ENCODE measurements around the gene SLC22A13.

The SLC22A13 gene

GRCh38 chr3:38224357-38224756 is 41.3 kb upstream of the SLC22A13 start:
- H3K36me3 ChIP-seq (ENCODE audit: control insufficient read depth, insufficient read depth, low read length), result no peaks in the 10 kb centered on the region
- H3K79me2 ChIP-seq, result no peaks in the 10 kb centered on the region
- no peak for TF ChIP-seq CTCF (IDR thresholded peaks at IDR 0.05)
- no peak overlapping the region for H3K4me3 ChIP-seq (ENCODE audit: low read depth, low read length)
- H3K4me2 ChIP-seq (ENCODE audit: low read length), result no peak overlapping the region
- no peaks in the 10 kb centered on the region for H3K9me3 ChIP-seq (ENCODE audit: control insufficient read depth, low read length)
- no peak overlapping the region for H3K9ac ChIP-seq
- H3K27ac ChIP-seq, result no peak overlapping the region
- no peaks in the 10 kb centered on the region for H3K27me3 ChIP-seq (ENCODE audit: control insufficient read depth, insufficient read depth, low read length)
- H3K4me1 ChIP-seq, result no peaks in the 10 kb centered on the region
- H2AFZ ChIP-seq, result no peak overlapping the region

- no peak overlapping the region for H3K4me3 ChIP-seq (ENCODE audit: low read depth, low read length)
- H3K9ac ChIP-seq, result no peak overlapping the region
- H3K36me3 ChIP-seq (ENCODE audit: control insufficient read depth, insufficient read depth, low read length), result no peaks in the 10 kb centered on the region
- H3K4me2 ChIP-seq (ENCODE audit: low read length), result no peak overlapping the region
- H3K27ac ChIP-seq, result no peak overlapping the region
- no peak overlapping the region for H2AFZ ChIP-seq
- no peaks in the 10 kb centered on the region for H3K79me2 ChIP-seq
- no peak for TF ChIP-seq CTCF (IDR thresholded peaks at IDR 0.05)
- no peaks in the 10 kb centered on the region for H3K9me3 ChIP-seq (ENCODE audit: control insufficient read depth, low read length)
- no peaks in the 10 kb centered on the region for H3K4me1 ChIP-seq
- no peaks in the 10 kb centered on the region for H3K27me3 ChIP-seq (ENCODE audit: control insufficient read depth, insufficient read depth, low read length)
Measured at GRCh38 chr3:38226273-38226672, 39.3 kb upstream of the SLC22A13 start.

GRCh38 chr3:38227989-38228388 is 37.6 kb upstream of the SLC22A13 start:
- H3K27ac ChIP-seq, result no peak overlapping the region

GRCh38 chr3:38229036-38229435 is 36.6 kb upstream of the SLC22A13 start:
- Histone ChIP-seq H3K36me3 (ENCODE audit: control insufficient read depth, insufficient read depth, low read length) (no peaks in the 10 kb centered on the region), H3K4me3 (ENCODE audit: low read depth, low read length) (no peak overlapping the region), H3K27ac (no peak overlapping the region), H3K79me2 (no peaks in the 10 kb centered on the region), H3K9ac (no peak overlapping the region), H3K9me3 (ENCODE audit: control insufficient read depth, low read length) (no peaks in the 10 kb centered on the region), H3K27me3 (ENCODE audit: control insufficient read depth, insufficient read depth, low read length) (no peaks in the 10 kb centered on the region), H3K4me1 (no peaks in the 10 kb centered on the region), H2AFZ (no peak overlapping the region), H3K4me2 (ENCODE audit: low read length) (no peak overlapping the region)
- TF ChIP-seq CTCF (IDR thresholded peaks at IDR 0.05), result no peak

More at GRCh38 chr3:38227989-38228388, 37.6 kb upstream of the SLC22A13 start:
- Histone ChIP-seq H3K9me3 (ENCODE audit: control insufficient read depth, low read length) (no peaks in the 10 kb centered on the region), H3K27me3 (ENCODE audit: control insufficient read depth, insufficient read depth, low read length) (no peaks in the 10 kb centered on the region), H3K4me1 (no peaks in the 10 kb centered on the region), H3K9ac (no peak overlapping the region), H3K4me2 (ENCODE audit: low read length) (no peak overlapping the region), H2AFZ (no peak overlapping the region), H3K36me3 (ENCODE audit: control insufficient read depth, insufficient read depth, low read length) (no peaks in the 10 kb centered on the region), H3K79me2 (no peaks in the 10 kb centered on the region), H3K4me3 (ENCODE audit: low read depth, low read length) (no peak overlapping the region)
- TF ChIP-seq CTCF (IDR thresholded peaks at IDR 0.05), result no peak

GRCh38 chr3:38232701-38233100 is 32.9 kb upstream of the SLC22A13 start:
- Histone ChIP-seq H3K9me3 (ENCODE audit: control insufficient read depth, low read length) (no peaks in the 10 kb centered on the region), H3K27ac (no peak overlapping the region), H3K36me3 (ENCODE audit: control insufficient read depth, insufficient read depth, low read length) (no peaks in the 10 kb centered on the region), H3K9ac (no peak overlapping the region), H2AFZ (no peak overlapping the region), H3K79me2 (no peaks in the 10 kb centered on the region), H3K27me3 (ENCODE audit: control insufficient read depth, insufficient read depth, low read length) (no peaks in the 10 kb centered on the region), H3K4me3 (ENCODE audit: low read depth, low read length) (no peak overlapping the region), H3K4me2 (ENCODE audit: low read length) (no peak overlapping the region), H3K4me1 (peaks cover 7% of the 10 kb centered on the region)
- no peak for TF ChIP-seq CTCF (IDR thresholded peaks at IDR 0.05)

Data from parathyroid adenoma (tissue), 2 donors.